H1 (cell line): ENCODE results near the gene SNAPIN. TPM values are rescaled to one million over a fixed set of nuclear protein-coding genes. Genes with fewer than 3 reads are reported as not detected.
A peak's percentile ranks its signal among the peaks of the same experiment; 100 is the strongest.

ENCODE experiments used
- CTCF ChIA-PET: fragments of 300-600 bp; sonication (Branson Sonifier 250); formaldehyde crosslinking; loops from one replicate; lab custom pipeline; 2021; ENCODE audit not compliant: partially characterized antibody; lab: Charles Lee
- POLR2A ChIA-PET: fragments of 300-600 bp; sonication (Branson Sonifier 250); formaldehyde crosslinking; loops from one replicate; lab custom pipeline; 2021; ENCODE audit warnings: inconsistent platforms; ENCODE audit not compliant: partially characterized antibody; lab: Charles Lee
- DNase-seq, 2 experiments: peaks; one replicate each; pipeline versions ENCODE4 v3.0.0 to v3.0.0-alpha.2; 2010 to 2022; ENCODE audit warnings: low spot score in 2 of 2, low read depth in 1 of 2, mixed read lengths in 1 of 2
- FAIRE-seq: peaks from 2 replicates; lab custom pipeline; 2011; peaks lifted over from hg19 to GRCh38; lab: Jason Lieb, UNC
- H2AFZ ChIP-seq: 2 replicates; pipeline ENCODE4 v1.8.1; 2012; ENCODE audit warnings: low read length, inconsistent platforms
- H2AK5ac ChIP-seq: 2 replicates; pipeline ENCODE4 v1.6.1; 2013; ENCODE audit warnings: low read depth, low read length
- H2BK120ac ChIP-seq: replicated peaks from 2 replicates; pipeline ENCODE3; 2013; ENCODE audit warnings: low read depth, low read length, inconsistent platforms
- H2BK12ac ChIP-seq: 2 replicates; pipeline ENCODE4 v1.6.1; 2013; ENCODE audit warnings: low read depth, low read length
- H2BK15ac ChIP-seq: 2 replicates; pipeline ENCODE4 v1.6.1; 2013; ENCODE audit warnings: low read length
- H2BK20ac ChIP-seq: 2 replicates; pipeline ENCODE4 v1.6.1; 2013; ENCODE audit warnings: low read length
- H2BK5ac ChIP-seq: 2 replicates; pipeline ENCODE4 v1.6.1; 2013; ENCODE audit warnings: low read depth, low read length
- H3K14ac ChIP-seq: 2 replicates; pipeline ENCODE4 v1.6.1; 2013; ENCODE audit warnings: inconsistent platforms; ENCODE audit not compliant: insufficient read length
- H3K18ac ChIP-seq: 2 replicates; pipeline ENCODE4 v1.6.1; 2013; ENCODE audit warnings: low read length; ENCODE audit errors: extremely low read depth
- H3K23ac ChIP-seq: 2 replicates; pipeline ENCODE4 v1.6.1; 2013; ENCODE audit warnings: inconsistent platforms; ENCODE audit not compliant: insufficient read length
- H3K23me2 ChIP-seq: 2 replicates; pipeline ENCODE4 v1.6.1; 2013; ENCODE audit warnings: low read depth, low read length
- H3K27ac ChIP-seq: 2 replicates; pipeline ENCODE4 v1.6.1; 2011; ENCODE audit warnings: low read depth, low read length, inconsistent platforms
- H3K27me3 ChIP-seq, 4 experiments: replicated peaks in 1 of 4; 1 replicate in 1 of 4; 2 replicates in 3 of 4; pipeline versions ENCODE4 v1.6.1 to v1.8.1; 2011 to 2013; ENCODE audit warnings: low read length in 3 of 4, mild to moderate bottlenecking in 3 of 4, inconsistent platforms in 2 of 4, mixed read lengths in 2 of 4, moderate library complexity in 1 of 4; ENCODE audit not compliant: control insufficient read depth in 3 of 4, insufficient read depth in 3 of 4; ENCODE audit errors: extremely low read depth in 1 of 4
- H3K36me3 ChIP-seq, 4 experiments: 2 replicates each; pipeline versions ENCODE4 v1.6.1 to v1.8.1; 2011 to 2013; ENCODE audit warnings: mild to moderate bottlenecking in 4 of 4, low read length in 3 of 4, moderate library complexity in 2 of 4, control low read depth in 1 of 4, inconsistent platforms in 1 of 4; ENCODE audit not compliant: insufficient read depth in 4 of 4, control insufficient read depth in 2 of 4
- H3K4ac ChIP-seq: replicated peaks from 2 replicates; pipeline ENCODE3; 2013; ENCODE audit warnings: low read length, low read depth, mixed read lengths, inconsistent platforms; ENCODE audit not compliant: insufficient read length
- H3K4me1 ChIP-seq, 4 experiments: replicated peaks in 1 of 4; 1 replicate in 1 of 4; 2 replicates in 3 of 4; pipeline versions ENCODE4 v1.6.1 to v1.8.1; 2011 to 2013; ENCODE audit warnings: low read length in 3 of 4, inconsistent platforms in 2 of 4, mixed read lengths in 1 of 4; ENCODE audit not compliant: insufficient read depth in 4 of 4, control insufficient read depth in 3 of 4
- H3K4me2 ChIP-seq, 2 experiments: 2 replicates each; pipeline versions ENCODE4 v1.6.1 to v1.8.1; 2011 to 2013; ENCODE audit warnings: low read depth in 2 of 2, low read length in 2 of 2, control low read depth in 1 of 2, inconsistent platforms in 1 of 2, mild to moderate bottlenecking in 1 of 2; ENCODE audit not compliant: insufficient read depth in 1 of 2
- H3K4me3 ChIP-seq, 4 experiments: fragments of 200-600, 300-600 bp in 1 of 4; sonication (generic), shearing (Covaris generic), sonication (Bioruptor Twin) in 1 of 4; 2 replicates each; pipeline versions ENCODE4 v1.5.1 to v1.8.1; 2011 to 2016; ENCODE audit warnings: low read length in 4 of 4, low read depth in 3 of 4, control low read depth in 2 of 4, inconsistent platforms in 2 of 4, mild to moderate bottlenecking in 2 of 4, mixed read lengths in 1 of 4, moderate library complexity in 1 of 4; ENCODE audit not compliant: insufficient read depth in 2 of 4; ENCODE audit errors: extremely low read depth in 1 of 4
- H3K56ac ChIP-seq: replicated peaks from 2 replicates; pipeline ENCODE3; 2013; ENCODE audit warnings: low read depth, mild to moderate bottlenecking, mixed read lengths, low read length, inconsistent platforms; ENCODE audit not compliant: insufficient read length
- H3K79me1 ChIP-seq: 2 replicates; pipeline ENCODE4 v1.6.1; 2013; ENCODE audit warnings: low read depth, low read length, control low read depth
- H3K79me2 ChIP-seq, 2 experiments: 2 replicates each; pipeline versions ENCODE4 v1.6.1 to v1.8.1; 2012 to 2013; ENCODE audit warnings: low read length in 2 of 2, mild to moderate bottlenecking in 2 of 2, inconsistent platforms in 1 of 2; ENCODE audit not compliant: insufficient read depth in 2 of 2, control insufficient read depth in 1 of 2
- H3K9ac ChIP-seq, 4 experiments: replicated peaks in 1 of 4; 1 replicate in 1 of 4; 2 replicates in 3 of 4; pipeline versions ENCODE4 v1.6.1 to v1.8.1; 2011 to 2013; ENCODE audit warnings: low read depth in 3 of 4, low read length in 3 of 4, control low read depth in 2 of 4, mild to moderate bottlenecking in 2 of 4, moderate library complexity in 2 of 4, inconsistent platforms in 1 of 4; ENCODE audit errors: extremely low read depth in 1 of 4
- H3K9me3 ChIP-seq, 2 experiments: 2 replicates each; pipeline versions ENCODE4 v1.6.1 to v1.8.1; 2012 to 2013; ENCODE audit warnings: mild to moderate bottlenecking in 2 of 2, moderate library complexity in 2 of 2, control low read depth in 1 of 2, inconsistent platforms in 1 of 2, low read depth in 1 of 2, low read length in 1 of 2, mixed read lengths in 1 of 2; ENCODE audit not compliant: insufficient read depth in 2 of 2
- H4K20me1 ChIP-seq, 2 experiments: replicated peaks in 1 of 2; 2 replicates each; pipeline versions ENCODE3 to v1.8.1; 2011 to 2013; ENCODE audit warnings: inconsistent platforms in 2 of 2, low read length in 2 of 2, mild to moderate bottlenecking in 1 of 2; ENCODE audit not compliant: insufficient read depth in 2 of 2, control insufficient read depth in 1 of 2
- H4K5ac ChIP-seq: 2 replicates; pipeline ENCODE4 v1.6.1; 2013; ENCODE audit warnings: low read length, low read depth, mixed read lengths, inconsistent platforms; ENCODE audit not compliant: insufficient read length
- H4K8ac ChIP-seq: 2 replicates; pipeline ENCODE4 v1.8.0; 2013; ENCODE audit warnings: mild to moderate bottlenecking, moderate library complexity, low read length, inconsistent platforms; ENCODE audit not compliant: insufficient read depth; ENCODE audit errors: extremely low read depth
- H4K91ac ChIP-seq: replicated peaks from 2 replicates; pipeline ENCODE3; 2013; ENCODE audit warnings: low read length, mixed read lengths, inconsistent platforms; ENCODE audit not compliant: insufficient read length
- ASH2L ChIP-seq: fragments of 200-600, 300-600 bp; sonication (generic); IDR thresholded peaks from one replicate; pipeline ENCODE4 v1.7.1; 2017; ENCODE audit warnings: low read length
- BACH1 ChIP-seq: IDR thresholded peaks from 2 replicates; pipeline ENCODE4 v1.6.1; 2012; ENCODE audit warnings: low read length, improper control_type of control experiment
- CHD1 ChIP-seq: IDR thresholded peaks from 2 replicates; pipeline ENCODE4 v1.6.1; 2012; ENCODE audit warnings: low read depth, low read length, improper control_type of control experiment
- CTBP2 ChIP-seq: IDR thresholded peaks from 2 replicates; pipeline ENCODE4 v1.7.0; 2011; ENCODE audit warnings: borderline replicate concordance, mild to moderate bottlenecking, moderate library complexity, mixed read lengths, low read length; ENCODE audit not compliant: insufficient read depth, insufficient read length
- GABPA ChIP-seq: IDR thresholded peaks from 2 replicates; pipeline ENCODE4 v1.6.1; 2011; ENCODE audit warnings: mild to moderate bottlenecking, low read length, moderate library complexity, borderline replicate concordance; ENCODE audit not compliant: insufficient read depth
- KDM5A ChIP-seq: fragments of 200-600 bp; IDR thresholded peaks from 2 replicates; pipeline ENCODE4 v1.7.1; 2012; ENCODE audit warnings: mild to moderate bottlenecking, low read length, inconsistent platforms, mixed read lengths
- PHF8 ChIP-seq: fragments of 200-600 bp; sonication (generic); conservative IDR thresholded peaks from 2 replicates; pipeline ENCODE4 v1.7.1; 2012; ENCODE audit warnings: low read depth, mild to moderate bottlenecking, inconsistent platforms, low read length, moderate library complexity
- SIN3A ChIP-seq, 2 experiments: IDR thresholded peaks in 1 of 2; conservative IDR thresholded peaks in 1 of 2; 2 replicates each; pipeline ENCODE4 v1.6.1; 2011 to 2012; ENCODE audit warnings: low read length in 2 of 2, improper control_type of control experiment in 1 of 2, low read depth in 1 of 2, mild to moderate bottlenecking in 1 of 2
- SIX5 ChIP-seq: IDR thresholded peaks from 2 replicates; pipeline ENCODE4 v1.6.1; 2011; ENCODE audit warnings: mild to moderate bottlenecking, low read depth, low read length
- TCF12 ChIP-seq: IDR thresholded peaks from 2 replicates; pipeline ENCODE4 v1.6.1; 2011; ENCODE audit warnings: low read depth, mild to moderate bottlenecking, low read length
- USF2 ChIP-seq: IDR thresholded peaks from 2 replicates; pipeline ENCODE4 v1.6.1; 2011; ENCODE audit warnings: low read length, improper control_type of control experiment
- WGBS, 2 experiments: shearing (Covaris generic) in 1 of 2; methylation state at CpG; one replicate each; pipeline versions ENCODE4 v1.1.6 to v1.1.7; 2013 to 2015; ENCODE audit warnings: low lambda C conversion rate in 2 of 2, mixed read lengths in 2 of 2, inconsistent platforms in 1 of 2, low coverage in 1 of 2, missing lambda C conversion rate in 1 of 2; ENCODE audit not compliant: insufficient replicate concordance in 2 of 2, insufficient coverage in 1 of 2, insufficient read length in 1 of 2; ENCODE audit errors: extremely low coverage in 1 of 2, missing lambda C conversion rate in 1 of 2; 5-methylcytosine and 5-hydroxymethylcytosine counted together
- polyA plus RNA-seq, 7 experiments: library from polyadenylated mRNA; depleted of rRNA in 3 of 7; stranded (reverse) in 5 of 7; unstranded in 2 of 7; fragments of >200 nt in 5 of 7; fragments of 200-250 nt in 2 of 7; gene quantifications; 1 replicate in 5 of 7; 2 replicates in 1 of 7; 4 replicates in 1 of 7; pipeline versions ENCODE4 v1.2.1 to v1.2.3, GENCODE V29; 2011 to 2013; ENCODE audit warnings: missing spikeins in 2 of 7, mixed read lengths in 2 of 7
- total RNA-seq: library from RNA; stranded (reverse); fragmentation: NEBNext Ultra II Directional; extraction: Animal tissue kit (Norgen Biotek cat#: 25700); gene quantifications from 2 replicates; pipeline ENCODE4 v1.2.1, GENCODE V29; 2021

SNAPIN gene
- total and polyA plus RNA-seq, 2 of the 8 experiments (the other 6 are each of a cell fraction or from before 2014, with no cell fraction given): 25.7 to 31.1 TPM

DNA sequence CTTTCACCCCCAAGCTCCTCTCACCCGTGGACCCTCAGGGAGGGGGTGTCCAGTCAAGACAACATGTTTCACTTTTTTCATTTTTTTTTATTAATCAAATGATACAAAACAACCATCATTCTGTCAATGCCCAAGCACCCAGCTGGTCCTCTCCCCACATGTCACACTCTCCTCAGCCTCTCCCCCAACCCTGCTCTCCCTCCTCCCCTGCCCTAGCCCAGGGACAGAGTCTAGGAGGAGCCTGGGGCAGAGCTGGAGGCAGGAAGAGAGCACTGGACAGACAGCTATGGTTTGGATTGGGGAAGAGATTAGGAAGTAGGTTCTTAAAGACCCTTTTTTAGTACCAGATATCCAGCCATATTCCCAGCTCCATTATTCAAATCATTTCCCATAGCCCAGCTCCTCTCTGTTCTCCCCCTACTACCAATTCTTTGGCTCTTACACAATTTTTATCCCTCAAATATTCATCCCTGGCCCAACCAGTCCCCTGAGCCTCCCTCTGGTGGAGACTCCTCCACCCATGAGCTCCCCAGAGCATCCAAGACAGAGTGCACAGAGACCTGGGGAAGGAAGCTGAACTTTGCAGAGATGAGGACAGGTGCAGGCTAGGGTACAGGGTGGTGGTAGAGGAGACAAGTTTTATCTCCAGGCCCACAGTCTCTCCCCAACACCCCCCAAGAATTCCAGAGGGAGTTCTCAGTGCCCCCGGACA, 44.2 kb upstream of the SNAPIN start:
- H3K4me1 ChIP-seq: peaks cover 0 to 21% (median 12%) of the 10 kb centered on the region in 4 experiments; a peak in 6 of 7 replicates
- WGBS, 2 experiments: 91% methylated on average over 2 of the region's 2 CpGs; no CpG with 5 or more reads in 1 of the 2 experiments
- no peak overlapping the region for H3K4ac ChIP-seq
- no peak overlapping the region for H3K27ac ChIP-seq
- H2BK15ac ChIP-seq: peak overlapping the region; percentile 61; the same call in 1 of the 2 replicates
- no peak overlapping the region for H3K4me2 ChIP-seq
- H4K8ac ChIP-seq: no peak overlapping the region
- ChIA-PET CTCF (interaction anchor here (0.8 to 15.9 kb wide), 16 partner anchors 7 to 260 kb away, joined by 3 to 224 read pairs (median 12); partner anchors contain the start of genes S100A1, S100A13, S100A2 and S100A4), POLR2A (interaction anchor here (0.6 to 15.3 kb wide), 6 partner anchors 14 to 228 kb away, joined by 3 to 261 read pairs (median 4); partner anchors contain the start of genes CHTOP, S100A1 and S100A13)
- H2BK120ac ChIP-seq: no peak overlapping the region
- H2AFZ ChIP-seq: no peak overlapping the region
- H3K56ac ChIP-seq: no peak overlapping the region
- H4K20me1 ChIP-seq: no peaks in the 10 kb centered on the region
- no peak for DNase-seq
- no peak overlapping the region for H4K91ac ChIP-seq
- H3K36me3 ChIP-seq: peaks cover 0 to 3% (median 0%) of the 10 kb centered on the region in 4 experiments; a peak in 3 of 8 replicates
- H3K23ac ChIP-seq: no peak overlapping the region
- FAIRE-seq: no peak
- H3K79me2 ChIP-seq: no peaks in the 10 kb centered on the region
- peaks cover 3% of the 10 kb centered on the region for H3K23me2 ChIP-seq
- no peaks in the 10 kb centered on the region; a peak in 1 of 7 replicates for H3K27me3 ChIP-seq
- H2BK20ac ChIP-seq: peak overlapping the region; percentile 48; the same call in 1 of the 2 replicates
- no peak overlapping the region for H3K4me3 ChIP-seq
- H2AK5ac ChIP-seq: no peak overlapping the region
- no peak overlapping the region for H2BK5ac ChIP-seq
- H2BK12ac ChIP-seq: 0 out of 2 replicates have a peak overlapping the region, but pooled peaks have one; percentile 60
- H3K79me1 ChIP-seq: no peaks in the 10 kb centered on the region
- no peak overlapping the region for H4K5ac ChIP-seq
- no peak overlapping the region for H3K18ac ChIP-seq
- H3K9me3 ChIP-seq: no peaks in the 10 kb centered on the region
- H3K9ac ChIP-seq: no peak overlapping the region
- no peak overlapping the region for H3K14ac ChIP-seq
- TF ChIP-seq CTBP2: no peak
- no peak for TF ChIP-seq ASH2L
- no peak for TF ChIP-seq TCF12
- no peak for TF ChIP-seq CHD1
- no peak for TF ChIP-seq KDM5A
- TF ChIP-seq SIN3A (conservative IDR thresholded peaks at IDR 0.05 in 1 of 2, IDR thresholded peaks at IDR 0.05 in 1 of 2; ENCODE audit: low read depth in 1 of 2, low read length in 2 of 2): no peak
- no peak for TF ChIP-seq BACH1
- TF ChIP-seq GABPA: no peak
- no peak for TF ChIP-seq PHF8
- no peak for TF ChIP-seq SIX5
- no peak for TF ChIP-seq USF2
